B cell (primary cell): ENCODE measurements around the gene GALM. TPM values are rescaled to one million over a fixed set of nuclear protein-coding genes. Genes with fewer than 3 reads are reported as not detected.

ENCODE experiments used
- ATAC-seq: fragments of 200-7000 bp; cut with Tn5 transposase; one replicate; pipeline ENCODE4 v1.10.0; 2021; ENCODE audit warnings: low read depth, mild to moderate bottlenecking, moderate number of reproducible peaks, moderate library complexity
- CTCF ChIA-PET: fragments of 350-600 bp; sonication (Branson Sonifier 250); formaldehyde crosslinking; loops from one replicate; lab custom pipeline; 2021; ENCODE audit warnings: antibody characterized with exemption, inconsistent platforms; lab: Charles Lee
- POLR2A ChIA-PET: fragments of 350-600 bp; sonication (Branson Sonifier 250); formaldehyde crosslinking; loops from one replicate; lab custom pipeline; 2021; ENCODE audit warnings: antibody characterized with exemption; lab: Charles Lee
- DNase-seq: peaks from one replicate; pipeline ENCODE4 v3.0.0; 2013
- H2AFZ ChIP-seq: 2 replicates; pipeline ENCODE4 v1.6.1; 2012; ENCODE audit warnings: mild to moderate bottlenecking, low read depth, low read length; ENCODE audit not compliant: insufficient read depth, poor library complexity, severe bottlenecking
- H3K27ac ChIP-seq, 2 donors: 1 replicate in 1 of 2; 2 replicates in 1 of 2; pipeline ENCODE4 v1.5.1; 2012 to 2013; ENCODE audit warnings: low read length in 2 of 2, mild to moderate bottlenecking in 2 of 2, moderate library complexity in 1 of 2
- H3K27me3 ChIP-seq, 4 experiments: fragments of 200-600 bp in 1 of 4; sonication (generic) in 1 of 4; replicated peaks in 1 of 4; 1 replicate in 2 of 4; 2 replicates in 2 of 4; pipeline versions ENCODE4 v1.6.1 to v1.7.0; 2013 to 2016; ENCODE audit warnings: low read length in 3 of 4, mild to moderate bottlenecking in 2 of 4, mixed read lengths in 1 of 4, moderate library complexity in 1 of 4; ENCODE audit not compliant: insufficient read depth in 4 of 4, control insufficient read depth in 3 of 4; ENCODE audit errors: control extremely low read depth in 1 of 4
- H3K36me3 ChIP-seq, 2 experiments: replicated peaks in 1 of 2; 1 replicate in 1 of 2; 2 replicates in 1 of 2; pipeline versions ENCODE4 v1.6.1 to v1.7.1; 2013; ENCODE audit warnings: low read length in 1 of 2; ENCODE audit not compliant: insufficient read depth in 2 of 2, control insufficient read depth in 1 of 2; ENCODE audit errors: control extremely low read depth in 1 of 2, extremely low read depth in 1 of 2
- H3K4me1 ChIP-seq, 2 donors: fragments of 200-600 bp in 1 of 2; sonication (generic) in 1 of 2; 1 replicate in 1 of 2; 2 replicates in 1 of 2; pipeline versions ENCODE4 v1.5.1 to v1.6.1; 2013 to 2017; ENCODE audit warnings: low read length in 2 of 2; ENCODE audit not compliant: control insufficient read depth in 2 of 2, insufficient read depth in 2 of 2
- H3K4me2 ChIP-seq: replicated peaks from 2 replicates; pipeline ENCODE3; 2012; ENCODE audit warnings: mild to moderate bottlenecking, low read depth, low read length; ENCODE audit not compliant: poor library complexity, severe bottlenecking
- H3K4me3 ChIP-seq, 5 experiments: fragments of 200-600 bp in 1 of 5; sonication (generic) in 1 of 5; 1 replicate in 3 of 5; 2 replicates in 2 of 5; pipeline versions ENCODE4 v1.5.1 to v1.7.0; 2011 to 2016; ENCODE audit warnings: low read length in 4 of 5, mild to moderate bottlenecking in 4 of 5, low read depth in 2 of 5, control low read depth in 1 of 5, moderate library complexity in 1 of 5; ENCODE audit not compliant: insufficient read depth in 1 of 5; ENCODE audit errors: control extremely low read depth in 1 of 5, extremely low read depth in 1 of 5
- H3K79me2 ChIP-seq: fragments of 200-600 bp; sonication (generic); one replicate; pipeline ENCODE4 v1.6.0; 2016; ENCODE audit warnings: low read length; ENCODE audit not compliant: control insufficient read depth, insufficient read depth
- H3K9ac ChIP-seq: fragments of 200-600 bp; sonication (generic); 2 replicates; pipeline ENCODE4 v1.6.1; 2017; ENCODE audit warnings: mild to moderate bottlenecking, low read length, moderate library complexity
- H3K9me3 ChIP-seq, 3 donors: one replicate each; pipeline versions ENCODE4 v1.6.1 to v1.7.1; 2013; ENCODE audit warnings: low read length in 2 of 3; ENCODE audit not compliant: control insufficient read depth in 2 of 3, insufficient read depth in 1 of 3; ENCODE audit errors: control extremely low read depth in 1 of 3
- H4K20me1 ChIP-seq: 2 replicates; pipeline ENCODE4 v1.6.0; 2012; ENCODE audit warnings: mild to moderate bottlenecking, low read length; ENCODE audit not compliant: insufficient read depth, control insufficient read depth, poor library complexity, severe bottlenecking
- H3K27ac Mint-ChIP-seq: one replicate; pipeline ENCODE4 v1.8.0; 2021; ENCODE audit warnings: mixed read lengths
- H3K27me3 Mint-ChIP-seq: one replicate; pipeline ENCODE4 v1.8.0; 2021; ENCODE audit warnings: mixed read lengths
- H3K4me1 Mint-ChIP-seq: one replicate; pipeline ENCODE4 v1.8.0; 2021; ENCODE audit warnings: mixed read lengths
- H3K4me3 Mint-ChIP-seq: one replicate; pipeline ENCODE4 v1.8.0; 2021; ENCODE audit warnings: mixed read lengths
- H3K9me3 Mint-ChIP-seq: one replicate; pipeline ENCODE4 v1.8.0; 2022; ENCODE audit warnings: mixed read lengths; ENCODE audit not compliant: insufficient read depth
- CTCF ChIP-seq: fragments of 200-600 bp; IDR thresholded peaks from one replicate; pipeline ENCODE4 v1.8.0; 2022; ENCODE audit warnings: antibody characterized with exemption, mild to moderate bottlenecking
- EZH2 ChIP-seq: IDR thresholded peaks from 2 replicates; pipeline ENCODE4 v1.6.1; 2012; ENCODE audit warnings: borderline replicate concordance, low read depth, mild to moderate bottlenecking, moderate library complexity, low read length; ENCODE audit not compliant: insufficient read depth, poor library complexity, severe bottlenecking
- WGBS: methylation state at CpG from one replicate; pipeline ENCODE4 v1.1.5; 2013; ENCODE audit warnings: missing lambda C conversion rate; ENCODE audit not compliant: insufficient coverage; 5-methylcytosine and 5-hydroxymethylcytosine counted together
- intact Hi-C: fragments of 100-400 bp; cut with micrococcal nuclease; formaldehyde crosslinking; loops from one replicate; pipeline ENCODE4 v1.10.0; 2022
- polyA plus RNA-seq: library from polyadenylated mRNA; depleted of rRNA; stranded (reverse); fragments of >200 nt; gene quantifications from 2 replicates; pipeline ENCODE4 v1.2.3, GENCODE V29; 2012
- total RNA-seq, 2 donors: library from RNA; stranded (reverse); fragments of 120-200 nt in 1 of 2; gene quantifications; 1 replicate in 1 of 2; 2 replicates in 1 of 2; pipeline versions ENCODE4 v1.2.3 to v1.2.4, GENCODE V29; 2013 to 2022

The GALM gene
- total and polyA plus RNA-seq, 2 donors (not counting 1 experiment from before 2014, with no cell fraction given) = 5.1 to 9.7 TPM

GRCh38 chr2:38742797-38743559, 77.1 kb downstream of the GALM start:
- Histone ChIP-seq H4K20me1 (peaks cover 51% of the 10 kb centered on the region), H3K4me2 (no peak overlapping the region), H3K27me3 (no peaks in the 10 kb centered on the region), H3K9me3 (no peaks in the 10 kb centered on the region), H3K4me1 (peaks cover 7 to 13% of the 10 kb centered on the region in 2 donors), H3K36me3 (peaks cover 19 to 71% of the 10 kb centered on the region in 2 experiments), H3K4me3 (no peak overlapping the region), H3K9ac (no peak overlapping the region), H3K79me2 (peaks cover 22% of the 10 kb centered on the region), H2AFZ (no peak overlapping the region), H3K27ac (no peak overlapping the region)
- intact Hi-C loops = loop anchor here (5.0 kb wide), 1 partner anchor 426 kb away; no protein-coding TSS in a partner anchor
- DNase-seq (no peak), ATAC-seq (no peak)
- H3K9me3 Mint-ChIP-seq = no peaks in the 10 kb centered on the region
- no peak overlapping the region for H3K27ac Mint-ChIP-seq
- POLR2A ChIA-PET = interaction anchor here (0.7 to 1.9 kb wide), 2 partner anchors 8 to 78 kb away, joined by 6 to 10 read pairs; partner anchors contain the start of gene SRSF7
- no peak for TF ChIP-seq CTCF
- no peak for TF ChIP-seq EZH2
- peaks cover 42% of the 10 kb centered on the region for H3K4me1 Mint-ChIP-seq
- no peak overlapping the region for H3K4me3 Mint-ChIP-seq
- WGBS = 94% methylated on average over 2 of the region's 10 CpGs
- CTCF ChIA-PET = interaction anchor here (1.2 to 9.0 kb wide), 7 partner anchors 11 to 427 kb away, joined by 3 to 85 read pairs (median 5); no protein-coding TSS in a partner anchor
- no peaks in the 10 kb centered on the region for H3K27me3 Mint-ChIP-seq
